Measurements from ENCODE around the gene SKOR1.

SKOR1 gene

GRCh38 chr15:67836477-67836876, 11.2 kb downstream of the SKOR1 start:
- H3K4me3 ChIP-seq (ENCODE audit: low read depth in 1 of 2, low read length in 2 of 2): peak overlapping the region; percentile 50 to 58
- no peaks in the 10 kb centered on the region for H3K9me3 ChIP-seq (ENCODE audit: control insufficient read depth in 1 of 2, low read length in 2 of 2)
- H3K27me3 ChIP-seq (ENCODE audit: low read depth, low read length): peaks cover 42% of the 10 kb centered on the region
- peaks cover 4 to 42% of the 10 kb centered on the region in 2 donors for H3K4me1 ChIP-seq (ENCODE audit: control insufficient read depth in 1 of 2, insufficient read depth in 2 of 2, low read length in 2 of 2)
- no peaks in the 10 kb centered on the region for H3K36me3 ChIP-seq (ENCODE audit: control insufficient read depth in 1 of 2, insufficient read depth in 2 of 2, low read length in 2 of 2)
- no peak overlapping the region for H3K27ac ChIP-seq (ENCODE audit: low read length)

- Histone ChIP-seq H3K4me1 (ENCODE audit: control insufficient read depth in 1 of 2, insufficient read depth in 2 of 2, low read length in 2 of 2) (peaks cover 4 to 42% of the 10 kb centered on the region in 2 donors), H3K4me3 (ENCODE audit: low read depth in 1 of 2, low read length in 2 of 2) (no peak overlapping the region), H3K36me3 (ENCODE audit: control insufficient read depth in 1 of 2, insufficient read depth in 2 of 2, low read length in 2 of 2) (no peaks in the 10 kb centered on the region), H3K27ac (ENCODE audit: low read length) (no peak overlapping the region), H3K27me3 (ENCODE audit: low read depth, low read length) (peaks cover 40% of the 10 kb centered on the region), H3K9me3 (ENCODE audit: control insufficient read depth in 1 of 2, low read length in 2 of 2) (no peaks in the 10 kb centered on the region)
Measured at GRCh38 chr15:67836955-67837354, 11.6 kb downstream of the SKOR1 start.

- H3K4me1 ChIP-seq (ENCODE audit: control insufficient read depth in 1 of 2, insufficient read depth in 2 of 2, low read length in 2 of 2): peaks cover 4 to 24% of the 10 kb centered on the region in 2 donors
- no peak overlapping the region for H3K27ac ChIP-seq (ENCODE audit: low read length)
- peak overlapping the region; percentile 76 to 89 for H3K4me3 ChIP-seq (ENCODE audit: low read depth in 1 of 2, low read length in 2 of 2)
- H3K36me3 ChIP-seq (ENCODE audit: control insufficient read depth in 1 of 2, insufficient read depth in 2 of 2, low read length in 2 of 2): no peaks in the 10 kb centered on the region
- peaks cover 22% of the 10 kb centered on the region for H3K27me3 ChIP-seq (ENCODE audit: low read depth, low read length)
- no peaks in the 10 kb centered on the region for H3K9me3 ChIP-seq (ENCODE audit: control insufficient read depth in 1 of 2, low read length in 2 of 2)
Measured at GRCh38 chr15:67838789-67839332, 13.6 kb downstream of the SKOR1 start.

DNA sequence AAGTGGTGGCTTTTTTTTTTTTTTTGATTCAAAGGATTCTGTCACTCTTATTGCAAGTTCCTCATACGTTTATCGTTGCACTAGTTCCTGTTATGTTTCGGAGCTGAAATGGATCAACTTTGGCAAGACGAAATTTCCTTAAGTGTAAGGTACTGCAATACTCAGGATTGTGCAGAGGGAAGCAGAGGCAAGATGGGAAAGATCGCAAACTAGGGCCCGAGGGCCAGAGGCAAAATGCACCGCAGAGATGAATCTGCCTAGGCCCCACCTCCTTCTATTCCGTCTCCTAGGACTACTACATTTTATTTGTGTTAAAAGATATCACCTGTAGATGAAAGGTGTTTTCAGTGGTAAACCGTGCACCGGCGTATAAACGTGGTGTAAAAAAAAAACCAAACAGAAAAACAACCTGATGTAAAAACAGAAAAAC, 14.2 kb downstream of the SKOR1 start:
- Histone ChIP-seq H3K27ac (ENCODE audit: low read length) (peak overlapping the region; percentile 90), H3K4me1 (ENCODE audit: control insufficient read depth in 1 of 2, insufficient read depth in 2 of 2, low read length in 2 of 2) (peaks cover 0 to 18% of the 10 kb centered on the region in 2 donors), H3K9me3 (ENCODE audit: control insufficient read depth in 1 of 2, low read length in 2 of 2) (no peaks in the 10 kb centered on the region), H3K4me3 (ENCODE audit: low read depth in 1 of 2, low read length in 2 of 2) (peak overlapping the region; percentile 76 to 89), H3K27me3 (ENCODE audit: low read depth, low read length) (peaks cover 17% of the 10 kb centered on the region), H3K36me3 (ENCODE audit: control insufficient read depth in 1 of 2, insufficient read depth in 2 of 2, low read length in 2 of 2) (no peaks in the 10 kb centered on the region)

DNA sequence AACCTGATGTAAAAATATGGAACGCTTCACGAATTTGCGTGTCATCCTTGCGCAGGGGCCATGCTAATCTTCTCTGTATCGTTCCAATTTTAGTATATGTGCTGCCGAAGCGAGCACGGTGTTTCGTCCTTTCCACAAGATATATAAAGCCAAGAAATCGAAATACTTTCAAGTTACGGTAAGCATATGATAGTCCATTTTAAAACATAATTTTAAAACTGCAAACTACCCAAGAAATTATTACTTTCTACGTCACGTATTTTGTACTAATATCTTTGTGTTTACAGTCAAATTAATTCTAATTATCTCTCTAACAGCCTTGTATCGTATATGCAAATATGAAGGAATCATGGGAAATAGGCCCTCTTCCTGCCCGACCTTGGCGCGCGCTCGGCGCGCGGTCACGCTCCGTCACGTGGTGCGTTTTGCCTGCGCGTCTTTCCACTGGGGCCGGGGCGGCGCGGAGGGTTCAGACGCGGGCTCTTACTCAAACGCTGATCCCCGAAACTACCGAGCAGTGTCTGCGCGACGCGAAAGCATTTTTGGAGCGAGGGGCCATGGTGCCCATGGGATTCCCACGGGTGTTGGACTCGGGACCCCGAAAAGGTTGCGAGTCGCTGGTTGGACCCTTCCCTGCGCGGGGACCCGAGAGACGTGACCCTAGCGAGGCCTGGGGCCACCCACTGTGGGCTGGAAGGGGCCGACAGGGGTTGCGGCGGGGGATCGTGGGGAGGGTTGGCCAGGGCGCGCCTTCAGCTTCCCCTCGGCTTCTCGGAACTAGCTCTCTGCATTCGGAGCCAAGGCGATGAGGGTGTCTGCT, 14.8 kb downstream of the SKOR1 start, which contains the start of gene RNU6-1:
RNU6-1 (minus strand) TSS at position 117 of the 820 bp plus-strand sequence.
- no peaks in the 10 kb centered on the region for H3K36me3 ChIP-seq (ENCODE audit: control insufficient read depth in 1 of 2, insufficient read depth in 2 of 2, low read length in 2 of 2)
- H3K4me1 ChIP-seq (ENCODE audit: control insufficient read depth in 1 of 2, insufficient read depth in 2 of 2, low read length in 2 of 2): peaks cover 0 to 12% of the 10 kb centered on the region in 2 donors
- H3K9me3 ChIP-seq (ENCODE audit: control insufficient read depth in 1 of 2, low read length in 2 of 2): no peaks in the 10 kb centered on the region
- H3K27ac ChIP-seq (ENCODE audit: low read length): peak within 1 kb of the TSS; percentile 90
- H3K27me3 ChIP-seq (ENCODE audit: low read depth, low read length): peaks cover 11% of the 10 kb centered on the region
- peak within 1 kb of the TSS; percentile 76 to 89 for H3K4me3 ChIP-seq (ENCODE audit: low read depth in 1 of 2, low read length in 2 of 2)

- H3K27me3 ChIP-seq (ENCODE audit: low read depth, low read length): peaks cover 3% of the 10 kb centered on the region
Measured at GRCh38 chr15:67840749-67841512, 15.6 kb downstream of the SKOR1 start.

DNA sequence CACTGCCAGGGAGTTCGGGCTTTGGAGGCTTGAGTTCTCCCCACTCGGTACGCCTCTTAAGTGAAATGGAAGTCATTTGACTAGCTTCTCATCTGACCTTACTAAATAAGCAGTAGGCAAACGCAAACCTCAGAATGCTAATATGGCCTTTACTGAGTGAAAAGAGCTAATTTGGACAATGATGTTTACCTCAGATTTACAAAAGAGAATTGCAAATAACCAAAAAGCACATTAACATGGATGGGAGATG, 16.1 kb downstream of the SKOR1 start:
- no peaks in the 10 kb centered on the region for H3K9me3 ChIP-seq (ENCODE audit: control insufficient read depth in 1 of 2, low read length in 2 of 2)
- peak overlapping the region; percentile 76 to 89 for H3K4me3 ChIP-seq (ENCODE audit: low read depth in 1 of 2, low read length in 2 of 2)
- no peaks in the 10 kb centered on the region for H3K36me3 ChIP-seq (ENCODE audit: control insufficient read depth in 1 of 2, insufficient read depth in 2 of 2, low read length in 2 of 2)
- H3K27me3 ChIP-seq (ENCODE audit: low read depth, low read length): no peaks in the 10 kb centered on the region
- no peaks in the 10 kb centered on the region for H3K4me1 ChIP-seq (ENCODE audit: control insufficient read depth in 1 of 2, insufficient read depth in 2 of 2, low read length in 2 of 2)
- peak overlapping the region; percentile 90 for H3K27ac ChIP-seq (ENCODE audit: low read length)

More at GRCh38 chr15:67840749-67841512, 15.6 kb downstream of the SKOR1 start:
- Histone ChIP-seq H3K4me3 (ENCODE audit: low read depth in 1 of 2, low read length in 2 of 2) (peak overlapping the region; percentile 76 to 89), H3K9me3 (ENCODE audit: control insufficient read depth in 1 of 2, low read length in 2 of 2) (no peaks in the 10 kb centered on the region), H3K36me3 (ENCODE audit: control insufficient read depth in 1 of 2, insufficient read depth in 2 of 2, low read length in 2 of 2) (no peaks in the 10 kb centered on the region), H3K27ac (ENCODE audit: low read length) (peak overlapping the region; percentile 90), H3K4me1 (ENCODE audit: control insufficient read depth in 1 of 2, insufficient read depth in 2 of 2, low read length in 2 of 2) (peaks cover 0 to 4% of the 10 kb centered on the region in 2 donors)

GRCh38 chr15:67843092-67843501, 17.8 kb downstream of the SKOR1 start:
- Histone ChIP-seq H3K9me3 (ENCODE audit: control insufficient read depth in 1 of 2, low read length in 2 of 2) (no peaks in the 10 kb centered on the region), H3K27me3 (ENCODE audit: low read depth, low read length) (no peaks in the 10 kb centered on the region), H3K36me3 (ENCODE audit: control insufficient read depth in 1 of 2, insufficient read depth in 2 of 2, low read length in 2 of 2) (no peaks in the 10 kb centered on the region), H3K27ac (ENCODE audit: low read length) (no peak overlapping the region), H3K4me3 (ENCODE audit: low read depth in 1 of 2, low read length in 2 of 2) (no peak overlapping the region), H3K4me1 (ENCODE audit: control insufficient read depth in 1 of 2, insufficient read depth in 2 of 2, low read length in 2 of 2) (no peaks in the 10 kb centered on the region)

DNA sequence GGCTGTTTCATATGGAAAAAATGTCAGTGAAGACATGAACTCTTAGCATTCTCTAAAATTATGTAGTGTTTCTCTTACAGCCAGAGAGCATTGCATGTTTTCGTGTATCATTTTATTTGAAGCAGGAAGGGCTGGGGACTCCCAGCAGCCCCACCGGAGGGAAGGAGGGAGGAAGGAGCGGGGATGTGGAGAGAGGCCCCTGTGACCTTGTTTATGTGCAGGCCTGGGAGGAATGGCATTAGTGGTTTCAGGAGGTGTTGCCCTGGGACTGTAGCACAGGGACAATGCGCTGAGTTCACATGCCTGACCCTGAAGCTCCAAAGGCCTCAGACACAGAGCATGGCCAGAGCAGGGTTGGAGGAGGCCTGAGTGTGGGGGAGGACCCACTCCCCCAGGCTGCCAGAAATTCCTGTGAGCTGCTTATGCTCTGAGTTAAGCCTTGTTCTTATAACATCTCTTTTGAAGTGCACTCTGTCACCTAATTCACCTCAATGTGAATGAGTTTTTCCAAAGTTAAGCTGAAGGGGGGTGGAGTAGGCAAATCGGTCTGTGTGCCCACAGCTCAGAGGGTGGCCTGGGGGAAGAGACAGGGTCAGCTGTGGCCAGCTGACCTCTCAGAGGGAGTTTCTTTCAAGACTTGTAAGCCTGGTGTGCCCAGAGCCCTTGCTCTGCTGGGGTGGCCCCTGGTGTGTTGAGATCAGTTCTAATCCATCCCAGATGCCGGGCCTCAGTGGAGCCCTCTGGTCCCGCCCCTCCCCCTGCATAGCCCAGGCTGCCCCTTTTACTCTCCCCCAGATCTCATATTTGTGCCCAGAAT, 18.5 kb downstream of the SKOR1 start:
- H3K4me3 ChIP-seq (ENCODE audit: low read depth in 1 of 2, low read length in 2 of 2): no peak overlapping the region
- H3K9me3 ChIP-seq (ENCODE audit: control insufficient read depth in 1 of 2, low read length in 2 of 2): no peaks in the 10 kb centered on the region
- H3K36me3 ChIP-seq (ENCODE audit: control insufficient read depth in 1 of 2, insufficient read depth in 2 of 2, low read length in 2 of 2): no peaks in the 10 kb centered on the region
- no peaks in the 10 kb centered on the region for H3K27me3 ChIP-seq (ENCODE audit: low read depth, low read length)
- H3K27ac ChIP-seq (ENCODE audit: low read length): no peak overlapping the region
- no peaks in the 10 kb centered on the region for H3K4me1 ChIP-seq (ENCODE audit: control insufficient read depth in 1 of 2, insufficient read depth in 2 of 2, low read length in 2 of 2)

DNA sequence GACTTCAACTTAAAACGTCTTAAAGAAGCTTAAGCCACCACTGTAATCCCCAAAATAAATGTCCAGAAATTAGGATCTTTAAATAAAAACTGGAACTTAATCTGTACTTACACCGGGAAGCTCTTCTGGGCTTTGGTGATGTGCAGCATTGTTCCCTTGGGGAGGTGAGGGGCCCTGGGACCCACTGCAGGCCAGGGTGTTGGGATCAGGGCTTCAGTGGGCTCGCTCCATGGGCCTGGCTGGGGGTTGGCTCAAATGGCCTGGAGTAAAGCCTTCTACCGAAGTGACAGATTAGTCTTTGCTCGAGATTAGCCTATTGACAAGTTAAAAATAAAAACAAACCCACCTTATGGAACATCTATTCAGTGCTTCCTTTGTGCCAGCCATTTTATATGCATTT, 20.7 kb downstream of the SKOR1 start:
- Histone ChIP-seq H3K4me1 (ENCODE audit: control insufficient read depth in 1 of 2, insufficient read depth in 2 of 2, low read length in 2 of 2) (no peaks in the 10 kb centered on the region), H3K27me3 (ENCODE audit: low read depth, low read length) (no peaks in the 10 kb centered on the region), H3K36me3 (ENCODE audit: control insufficient read depth in 1 of 2, insufficient read depth in 2 of 2, low read length in 2 of 2) (no peaks in the 10 kb centered on the region), H3K9me3 (ENCODE audit: control insufficient read depth in 1 of 2, low read length in 2 of 2) (no peaks in the 10 kb centered on the region), H3K4me3 (ENCODE audit: low read depth in 1 of 2, low read length in 2 of 2) (no peak overlapping the region), H3K27ac (ENCODE audit: low read length) (no peak overlapping the region)

DNA sequence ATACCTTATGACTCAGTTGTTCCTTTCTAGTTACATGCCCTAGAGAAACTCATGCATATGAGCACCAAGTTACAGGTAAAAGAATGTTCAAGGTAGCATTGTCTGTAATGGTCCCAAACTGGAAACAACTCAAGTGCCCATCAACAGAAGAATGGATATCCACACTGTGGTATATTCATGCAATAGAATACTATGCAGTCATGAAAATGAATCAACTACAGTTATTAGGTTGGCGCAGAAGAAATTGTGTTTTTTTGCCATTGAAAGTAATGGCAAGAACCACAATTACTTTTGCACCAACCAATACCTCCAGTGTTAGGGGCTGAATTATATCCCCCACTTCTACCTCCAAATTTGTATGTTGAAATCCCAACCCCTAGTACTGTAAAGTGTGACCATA, 24.2 kb downstream of the SKOR1 start:
- Histone ChIP-seq H3K27ac (ENCODE audit: low read length) (no peak overlapping the region), H3K4me3 (ENCODE audit: low read depth in 1 of 2, low read length in 2 of 2) (no peak overlapping the region), H3K9me3 (ENCODE audit: control insufficient read depth in 1 of 2, low read length in 2 of 2) (no peaks in the 10 kb centered on the region), H3K36me3 (ENCODE audit: control insufficient read depth in 1 of 2, insufficient read depth in 2 of 2, low read length in 2 of 2) (no peaks in the 10 kb centered on the region), H3K27me3 (ENCODE audit: low read depth, low read length) (no peaks in the 10 kb centered on the region), H3K4me1 (ENCODE audit: control insufficient read depth in 1 of 2, insufficient read depth in 2 of 2, low read length in 2 of 2) (no peaks in the 10 kb centered on the region)
